Measurements from ENCODE around the gene GTF2IRD1. TPM values are rescaled to one million over a fixed set of nuclear protein-coding genes. Genes with fewer than 3 reads are reported as not detected.

The GTF2IRD1 gene
- total and polyA plus RNA-seq, 8 donors, result 7.1 to 15.9 (median 9.9) TPM

- Histone ChIP-seq H3K4me1 (no peaks in the 10 kb centered on the region), H3K27ac (no peak overlapping the region), H3K36me3 (peaks cover 0 to 18% (median 6%) of the 10 kb centered on the region in 3 donors), H3K4me3 (no peak overlapping the region), H3K27me3 (no peaks in the 10 kb centered on the region), H3K9me3 (no peaks in the 10 kb centered on the region)
- 89 to 95% methylated on average over 4 of the region's 4 CpGs for WGBS, 2 donors
- FAIRE-seq, result no peak
- intact Hi-C loops (cut with DNase I), result no loop called here
- no peak for ATAC-seq
- TF ChIP-seq CTCF (IDR thresholded peaks at IDR 0.05), result no peak
- no peak for DNase-seq
Observed at GRCh38 chr7:74599244-74599643, 145.5 kb downstream of the GTF2IRD1 start.

- FAIRE-seq (no peak), DNase-seq (peak; percentile 35 to 78 (median 63)), ATAC-seq (peak; percentile 46 to 65 (median 46))
- no peak for TF ChIP-seq CTCF (IDR thresholded peaks at IDR 0.05)
- Histone ChIP-seq H3K4me1 (no peaks in the 10 kb centered on the region), H3K9me3 (no peaks in the 10 kb centered on the region), H3K4me3 (no peak overlapping the region), H3K27me3 (no peaks in the 10 kb centered on the region), H3K36me3 (no peaks in the 10 kb centered on the region), H3K27ac (peak overlapping the region in 1 of 4 donors; percentile 2)
- intact Hi-C loops (cut with DNase I), result no loop called here
- 81 to 84% methylated on average over 7 of the region's 7 CpGs for WGBS, 2 donors
Observed at GRCh38 chr7:74604326-74605020, 150.8 kb downstream of the GTF2IRD1 start.

- peak overlapping the region in 3 of 4 donors; percentile 29 to 68 (median 47) for H3K27ac ChIP-seq
- DNase-seq, result peak; percentile 43 to 85 (median 55)
- WGBS, 2 donors, result 10 to 11% methylated on average over 46 to 51 of the region's 51 CpGs
Observed at GRCh38 chr7:74606101-74606908, 152.6 kb downstream of the GTF2IRD1 start.

GRCh38 chr7:74606909-74607510 is 153.3 kb downstream of the GTF2IRD1 start:
- H3K27me3 ChIP-seq, result no peaks in the 10 kb centered on the region
- peak overlapping the region in 2 of 4 donors; percentile 47 to 68 for H3K27ac ChIP-seq
- intact Hi-C loops (cut with DNase I), result no loop called here
- FAIRE-seq (no peak), DNase-seq (no peak), ATAC-seq (peak in 1 of 4 donors; percentile 4)
- H3K9me3 ChIP-seq, result no peaks in the 10 kb centered on the region
- peak overlapping the region in 2 of 4 donors; percentile 43 to 51 for H3K4me3 ChIP-seq
- no peaks in the 10 kb centered on the region for H3K36me3 ChIP-seq
- no peak for TF ChIP-seq CTCF (IDR thresholded peaks at IDR 0.05)
- H3K4me1 ChIP-seq, result no peaks in the 10 kb centered on the region
- WGBS, 2 donors, result 66 to 68% methylated on average over 15 of the region's 15 CpGs

More at GRCh38 chr7:74606101-74606908, 152.6 kb downstream of the GTF2IRD1 start:
- intact Hi-C loops (cut with DNase I), result no loop called here
- FAIRE-seq (no peak), ATAC-seq (peak; percentile 80 to 93 (median 90))
- Histone ChIP-seq H3K36me3 (no peaks in the 10 kb centered on the region), H3K4me3 (peak overlapping the region; percentile 26 to 51 (median 34)), H3K27me3 (no peaks in the 10 kb centered on the region), H3K9me3 (no peaks in the 10 kb centered on the region), H3K4me1 (no peaks in the 10 kb centered on the region)
- TF ChIP-seq CTCF (IDR thresholded peaks at IDR 0.05), result no peak
